Mucosa of descending colon (tissue), 3 donors: Measurements from ENCODE around the gene RNU6-9. TPM values are rescaled to one million over a fixed set of nuclear protein-coding genes. Genes with fewer than 3 reads are reported as not detected.

Experiments used
- ATAC-seq: fragments of 200-7000 bp; cut with Tn5 transposase; one replicate; pipeline ENCODE4 v1.9.1; 2020; ENCODE audit warnings: mild to moderate bottlenecking, moderate library complexity
- DNase-seq, 3 donors: peaks; one replicate each; pipeline ENCODE4 v3.0.0-alpha.2; 2020
- H3K36me3 ChIP-seq: fragments of 200-600 bp; one replicate; pipeline ENCODE4 v1.8.0; 2021; ENCODE audit warnings: low read depth, mild to moderate bottlenecking
- H3K4me1 ChIP-seq: fragments of 200-600 bp; one replicate; pipeline ENCODE4 v1.8.0; 2021; ENCODE audit warnings: low read depth, mild to moderate bottlenecking
- H3K4me3 ChIP-seq: fragments of 200-600 bp; one replicate; pipeline ENCODE4 v1.8.0; 2021; ENCODE audit warnings: mild to moderate bottlenecking
- H3K9me3 ChIP-seq: fragments of 200-600 bp; one replicate; pipeline ENCODE4 v1.8.0; 2021; ENCODE audit warnings: mild to moderate bottlenecking
- CTCF ChIP-seq: fragments of 200-600 bp; IDR thresholded peaks from one replicate; pipeline ENCODE4 v1.8.0; 2022; ENCODE audit warnings: antibody characterized with exemption, mild to moderate bottlenecking
- intact Hi-C, 2 donors: fragments of 100-400 bp; cut with DNase I in 1 of 2; cut with micrococcal nuclease in 1 of 2; formaldehyde crosslinking; loops; one replicate each; pipeline versions ENCODE4 v1.11.0 to v1.11.1; 2022; cut with DNase I, micrococcal nuclease
- total RNA-seq, 3 donors: library from RNA; stranded (reverse); fragmentation: NEBNext Ultra II Directional in 2 of 3; extraction: Animal tissue kit (Norgen Biotek cat#: 25700) in 2 of 3; gene quantifications; one replicate each; pipeline versions ENCODE4 v1.2.1 to v1.2.4, GENCODE V29; 2021 to 2023
- donor health status: DM: no; HTN: no; CAD: no; lungs with moderate emphysema.
- donor health status: DM: no; HTN: no; CAD: no.
- donor health status: DM: no; HTN: yes; CAD: no.

Gene RNU6-9
- total RNA-seq, 3 donors from 2014 or later, result not detected

GRCh38 chr19:902446-903226, 9.4 kb downstream of the RNU6-9 start:
- TF ChIP-seq CTCF, result no peak
- intact Hi-C loops, result no loop called here
- H3K4me3 ChIP-seq, result no peak overlapping the region
- H3K9me3 ChIP-seq, result no peaks in the 10 kb centered on the region
- H3K4me1 ChIP-seq, result peaks cover 2% of the 10 kb centered on the region
- no peaks in the 10 kb centered on the region for H3K36me3 ChIP-seq
- DNase-seq (no peak), ATAC-seq (no peak)

GRCh38 chr19:903266-903797, 10.0 kb downstream of the RNU6-9 start:
- DNase-seq, result no peak
- no peak for TF ChIP-seq CTCF
- Histone ChIP-seq H3K4me3 (no peak overlapping the region), H3K4me1 (peaks cover 2% of the 10 kb centered on the region), H3K9me3 (no peaks in the 10 kb centered on the region), H3K36me3 (no peaks in the 10 kb centered on the region)
- ATAC-seq, result no peak
- intact Hi-C loops, result no loop called here

- H3K4me1 ChIP-seq, result peaks cover 11% of the 10 kb centered on the region
- intact Hi-C loops, result no loop called here
- no peaks in the 10 kb centered on the region for H3K36me3 ChIP-seq
Observed at GRCh38 chr19:904545-904944, 11.3 kb downstream of the RNU6-9 start.

GRCh38 chr19:906480-906879, 13.2 kb downstream of the RNU6-9 start:
- no peak for TF ChIP-seq CTCF
- ATAC-seq (no peak), DNase-seq (no peak)
- Histone ChIP-seq H3K4me1 (peaks cover 24% of the 10 kb centered on the region), H3K36me3 (no peaks in the 10 kb centered on the region), H3K9me3 (no peaks in the 10 kb centered on the region), H3K4me3 (no peak overlapping the region)
- intact Hi-C loops, result no loop called here

More at GRCh38 chr19:904545-904944, 11.3 kb downstream of the RNU6-9 start:
- DNase-seq (no peak), ATAC-seq (no peak)
- H3K4me3 ChIP-seq, result no peak overlapping the region
- no peaks in the 10 kb centered on the region for H3K9me3 ChIP-seq
- no peak for TF ChIP-seq CTCF

- DNase-seq (peak in 1 of 3 donors; percentile 81), ATAC-seq (no peak)
- intact Hi-C loops, result no loop called here
- Histone ChIP-seq H3K9me3 (no peaks in the 10 kb centered on the region), H3K4me3 (no peak overlapping the region), H3K36me3 (no peaks in the 10 kb centered on the region), H3K4me1 (peaks cover 27% of the 10 kb centered on the region)
- TF ChIP-seq CTCF, result no peak
Observed at GRCh38 chr19:907183-907853, 14.0 kb downstream of the RNU6-9 start.
